ENCODE measurements around the gene FARP1.

DNA sequence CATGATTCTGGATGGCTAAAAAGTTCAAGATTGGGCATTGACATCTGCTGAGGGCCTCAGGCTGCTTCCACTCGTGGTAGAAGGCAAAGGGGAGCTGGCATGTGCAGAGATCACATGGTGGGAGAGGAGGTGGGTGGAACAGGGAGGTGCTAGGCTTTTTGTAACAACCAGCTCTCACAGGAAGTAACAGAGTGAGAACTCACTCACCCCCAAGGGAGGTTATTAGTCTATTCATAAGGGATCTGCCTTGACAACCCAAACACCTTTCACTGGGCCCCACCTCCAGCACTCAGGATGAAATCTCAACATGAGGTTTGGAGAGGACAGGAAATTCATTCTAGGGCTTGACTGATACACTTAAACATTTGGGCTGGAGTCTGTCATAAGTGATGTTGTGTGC lies 231.9 kb downstream of the FARP1 start:
- TF ChIP-seq, protein P1, sequence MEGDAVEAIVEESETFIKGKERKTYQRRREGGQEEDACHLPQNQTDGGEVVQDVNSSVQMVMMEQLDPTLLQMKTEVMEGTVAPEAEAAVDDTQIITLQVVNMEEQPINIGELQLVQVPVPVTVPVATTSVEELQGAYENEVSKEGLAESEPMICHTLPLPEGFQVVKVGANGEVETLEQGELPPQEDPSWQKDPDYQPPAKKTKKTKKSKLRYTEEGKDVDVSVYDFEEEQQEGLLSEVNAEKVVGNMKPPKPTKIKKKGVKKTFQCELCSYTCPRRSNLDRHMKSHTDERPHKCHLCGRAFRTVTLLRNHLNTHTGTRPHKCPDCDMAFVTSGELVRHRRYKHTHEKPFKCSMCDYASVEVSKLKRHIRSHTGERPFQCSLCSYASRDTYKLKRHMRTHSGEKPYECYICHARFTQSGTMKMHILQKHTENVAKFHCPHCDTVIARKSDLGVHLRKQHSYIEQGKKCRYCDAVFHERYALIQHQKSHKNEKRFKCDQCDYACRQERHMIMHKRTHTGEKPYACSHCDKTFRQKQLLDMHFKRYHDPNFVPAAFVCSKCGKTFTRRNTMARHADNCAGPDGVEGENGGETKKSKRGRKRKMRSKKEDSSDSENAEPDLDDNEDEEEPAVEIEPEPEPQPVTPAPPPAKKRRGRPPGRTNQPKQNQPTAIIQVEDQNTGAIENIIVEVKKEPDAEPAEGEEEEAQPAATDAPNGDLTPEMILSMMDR (IDR thresholded peaks at IDR 0.05 in 2 of 3, conservative IDR thresholded peaks at IDR 0.05 in 1 of 3; ENCODE audit: control insufficient read depth in 2 of 3, extremely low read depth in 1 of 3, insufficient read depth in 1 of 3, low read depth in 3 of 3, low read length in 3 of 3) = no peak
- TF ChIP-seq IKZF1 (conservative IDR thresholded peaks at IDR 0.05) (no peak), POLR2A (IDR thresholded peaks at IDR 0.05; ENCODE audit: low read depth, low read length) (no peak), MEF2A (IDR thresholded peaks at IDR 0.05; ENCODE audit: insufficient read depth, low read depth, low read length) (no peak), NR2C2 (IDR thresholded peaks at IDR 0.05; ENCODE audit: borderline replicate concordance, control insufficient read depth, insufficient read length, low read depth) (no peak), EP300 (IDR thresholded peaks at IDR 0.05; ENCODE audit: borderline replicate concordance in 1 of 2, control insufficient read depth in 1 of 2, low read depth in 2 of 2, low read length in 2 of 2) (no peak), RFX5 (IDR thresholded peaks at IDR 0.05; ENCODE audit: low read depth, low read length) (no peak), BCLAF1 (IDR thresholded peaks at IDR 0.05) (no peak), POLR2AphosphoS5 (IDR thresholded peaks at IDR 0.05; ENCODE audit: low read length) (no peak), EZH2 (IDR thresholded peaks at IDR 0.05; ENCODE audit: borderline replicate concordance, control insufficient read depth, low read depth, low read length) (no peak), BCL11A (IDR thresholded peaks at IDR 0.05; ENCODE audit: low read depth, low read length) (no peak), MEF2B (IDR thresholded peaks at IDR 0.05; ENCODE audit: partially characterized antibody, poor library complexity, severe bottlenecking) (peak; percentile 80)
- TF ChIP-seq, protein P2, sequence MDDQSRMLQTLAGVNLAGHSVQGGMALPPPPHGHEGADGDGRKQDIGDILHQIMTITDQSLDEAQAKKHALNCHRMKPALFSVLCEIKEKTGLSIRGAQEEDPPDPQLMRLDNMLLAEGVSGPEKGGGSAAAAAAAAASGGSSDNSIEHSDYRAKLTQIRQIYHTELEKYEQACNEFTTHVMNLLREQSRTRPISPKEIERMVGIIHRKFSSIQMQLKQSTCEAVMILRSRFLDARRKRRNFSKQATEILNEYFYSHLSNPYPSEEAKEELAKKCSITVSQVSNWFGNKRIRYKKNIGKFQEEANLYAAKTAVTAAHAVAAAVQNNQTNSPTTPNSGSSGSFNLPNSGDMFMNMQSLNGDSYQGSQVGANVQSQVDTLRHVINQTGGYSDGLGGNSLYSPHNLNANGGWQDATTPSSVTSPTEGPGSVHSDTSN (IDR thresholded peaks at IDR 0.05; ENCODE audit: insufficient replicate concordance, low read depth, low read length) = no peak
